Measurements from ENCODE around the gene UBR4.

UBR4 gene

DNA sequence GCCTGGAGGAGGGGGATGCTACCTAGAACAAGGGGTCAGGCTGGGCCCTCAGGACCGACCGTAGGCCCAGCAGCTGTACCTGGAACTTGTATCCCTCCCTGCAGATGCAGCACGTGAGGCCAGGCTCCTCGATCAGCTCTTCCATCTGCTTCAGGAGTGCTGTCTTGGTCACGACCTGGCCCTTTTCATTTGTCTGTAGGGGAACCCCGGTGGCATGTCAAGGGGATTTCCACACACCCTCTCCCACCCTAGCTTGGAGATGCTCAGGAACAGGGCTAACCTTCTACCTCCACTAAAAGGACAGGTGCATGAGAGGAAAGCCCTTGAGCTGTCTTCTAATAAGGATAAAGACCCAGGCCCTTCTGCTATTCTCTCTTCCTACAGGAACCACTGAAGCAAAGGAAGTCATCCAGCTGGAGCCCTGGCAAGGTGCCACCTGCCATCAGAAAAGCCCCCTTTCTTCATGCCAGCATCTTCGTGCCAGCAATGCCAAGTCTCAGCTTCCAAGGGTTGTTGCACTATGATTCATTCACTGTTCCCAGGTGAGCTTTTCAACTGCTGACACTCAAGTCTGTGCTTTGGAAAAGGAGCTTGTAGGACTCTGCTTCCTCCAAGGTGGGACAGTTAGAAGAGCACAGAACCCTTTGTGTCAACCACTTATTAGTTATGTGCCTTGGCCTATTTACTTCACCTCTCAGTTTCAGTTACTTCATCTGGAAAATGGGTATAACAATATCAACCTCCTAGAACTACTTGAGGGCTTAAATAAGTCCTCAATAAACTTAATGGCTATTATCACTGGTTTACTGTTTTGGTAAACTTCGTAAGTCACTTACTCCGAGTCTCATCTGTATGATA lies 122.1 kb downstream of the UBR4 start:
- DNase-seq (ENCODE audit: low spot score), result no peak
- ChIA-PET CTCF (interaction anchor here (0.7 to 0.8 kb wide), 2 partner anchors 44 to 114 kb away, joined by 3 to 6 read pairs; no protein-coding TSS in a partner anchor), POLR2A (ENCODE audit: low non-redundant PET) (no interaction called here)
- TF ChIP-seq, protein P1, sequence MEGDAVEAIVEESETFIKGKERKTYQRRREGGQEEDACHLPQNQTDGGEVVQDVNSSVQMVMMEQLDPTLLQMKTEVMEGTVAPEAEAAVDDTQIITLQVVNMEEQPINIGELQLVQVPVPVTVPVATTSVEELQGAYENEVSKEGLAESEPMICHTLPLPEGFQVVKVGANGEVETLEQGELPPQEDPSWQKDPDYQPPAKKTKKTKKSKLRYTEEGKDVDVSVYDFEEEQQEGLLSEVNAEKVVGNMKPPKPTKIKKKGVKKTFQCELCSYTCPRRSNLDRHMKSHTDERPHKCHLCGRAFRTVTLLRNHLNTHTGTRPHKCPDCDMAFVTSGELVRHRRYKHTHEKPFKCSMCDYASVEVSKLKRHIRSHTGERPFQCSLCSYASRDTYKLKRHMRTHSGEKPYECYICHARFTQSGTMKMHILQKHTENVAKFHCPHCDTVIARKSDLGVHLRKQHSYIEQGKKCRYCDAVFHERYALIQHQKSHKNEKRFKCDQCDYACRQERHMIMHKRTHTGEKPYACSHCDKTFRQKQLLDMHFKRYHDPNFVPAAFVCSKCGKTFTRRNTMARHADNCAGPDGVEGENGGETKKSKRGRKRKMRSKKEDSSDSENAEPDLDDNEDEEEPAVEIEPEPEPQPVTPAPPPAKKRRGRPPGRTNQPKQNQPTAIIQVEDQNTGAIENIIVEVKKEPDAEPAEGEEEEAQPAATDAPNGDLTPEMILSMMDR (conservative IDR thresholded peaks at IDR 0.05; ENCODE audit: low read depth), result no peak
- peak overlapping the region; percentile 37 for H3K27ac ChIP-seq

DNA sequence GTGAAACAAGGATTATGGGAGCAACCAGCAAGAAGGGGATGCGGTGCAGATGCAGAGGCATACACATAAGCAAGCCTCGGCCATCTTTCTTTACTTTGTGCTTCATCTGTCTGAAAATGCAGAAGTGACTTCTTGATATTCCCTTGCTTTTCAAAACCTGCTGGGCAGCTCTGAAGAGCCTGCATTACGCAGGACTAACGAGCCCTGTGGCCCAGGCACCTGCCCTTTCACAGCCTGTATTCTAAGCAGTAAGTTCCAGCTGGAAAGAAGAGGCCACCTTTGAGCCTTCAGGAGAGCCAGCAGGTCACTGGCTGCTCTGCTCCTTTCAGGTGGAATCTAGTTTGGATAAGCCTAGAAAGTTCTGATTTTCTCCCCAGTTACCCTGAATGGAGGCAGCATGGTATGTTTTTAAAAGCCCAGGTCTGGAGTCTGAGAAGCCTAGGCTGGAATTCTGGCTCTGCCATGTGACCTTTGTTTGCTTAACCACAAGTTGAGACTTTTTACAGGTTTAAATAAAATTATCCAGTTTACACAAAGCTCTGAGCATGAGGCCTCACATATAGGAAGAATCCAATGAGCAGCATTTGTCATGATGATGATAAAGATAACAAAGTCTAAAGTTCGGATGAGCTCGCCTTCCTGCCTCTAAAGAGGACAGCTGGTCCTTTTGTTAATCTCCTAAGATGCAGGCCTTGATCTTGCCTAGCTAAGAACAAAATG lies 122.9 kb downstream of the UBR4 start:
- H3K27ac ChIP-seq, result peak overlapping the region; percentile 61
- TF ChIP-seq, protein P1 (conservative IDR thresholded peaks at IDR 0.05; ENCODE audit: low read depth), result no peak
- no peak for DNase-seq (ENCODE audit: low spot score)
- POLR2A ChIA-PET (ENCODE audit: low non-redundant PET), result no interaction called here
- CTCF ChIA-PET, result interaction anchor here (0.8 kb wide), 1 partner anchor 44 kb away, joined by 6 read pairs; no protein-coding TSS in a partner anchor

DNA sequence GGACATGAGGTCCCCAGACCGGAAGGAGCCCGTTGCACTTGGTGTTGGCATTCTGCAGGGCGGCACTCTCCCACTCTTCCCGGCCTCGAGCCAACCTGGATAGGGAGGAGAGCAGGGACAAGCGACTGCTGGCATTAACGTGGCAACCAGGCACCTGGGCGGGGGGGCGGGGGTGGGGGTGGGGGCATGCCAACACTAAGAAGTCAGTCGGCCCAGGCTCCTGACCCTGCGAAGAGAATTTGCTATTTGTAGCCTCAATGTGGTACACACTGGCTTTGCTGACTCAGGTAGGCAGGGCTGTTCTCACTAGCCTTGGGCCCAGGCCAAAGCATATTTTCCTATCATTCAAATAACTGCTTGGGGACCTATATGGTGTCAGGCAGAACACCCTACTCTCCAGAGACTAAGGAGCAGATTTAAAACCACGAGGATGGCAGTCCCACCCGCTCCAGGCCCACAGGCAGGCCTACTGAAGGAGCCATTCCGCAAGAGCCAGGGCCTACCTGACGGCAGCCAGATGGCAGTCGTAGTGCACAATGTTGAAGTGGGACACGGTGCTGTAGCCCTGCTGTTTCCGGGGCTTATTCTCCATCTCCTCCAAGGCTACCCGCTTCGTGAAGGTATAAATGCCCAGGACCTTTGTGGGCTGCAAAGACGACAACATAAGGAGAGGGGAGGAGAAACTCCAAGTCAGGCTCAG lies 123.7 kb downstream of the UBR4 start:
- no peak for DNase-seq (ENCODE audit: low spot score)
- CTCF ChIA-PET, result interaction anchor here (1.0 kb wide), 1 partner anchor 10 kb away, joined by 3 read pairs; no protein-coding TSS in a partner anchor
- H3K27ac ChIP-seq, result peak overlapping the region; percentile 61
- POLR2A ChIA-PET (ENCODE audit: low non-redundant PET), result no interaction called here
- TF ChIP-seq, protein P1 (conservative IDR thresholded peaks at IDR 0.05; ENCODE audit: low read depth), result no peak

DNA sequence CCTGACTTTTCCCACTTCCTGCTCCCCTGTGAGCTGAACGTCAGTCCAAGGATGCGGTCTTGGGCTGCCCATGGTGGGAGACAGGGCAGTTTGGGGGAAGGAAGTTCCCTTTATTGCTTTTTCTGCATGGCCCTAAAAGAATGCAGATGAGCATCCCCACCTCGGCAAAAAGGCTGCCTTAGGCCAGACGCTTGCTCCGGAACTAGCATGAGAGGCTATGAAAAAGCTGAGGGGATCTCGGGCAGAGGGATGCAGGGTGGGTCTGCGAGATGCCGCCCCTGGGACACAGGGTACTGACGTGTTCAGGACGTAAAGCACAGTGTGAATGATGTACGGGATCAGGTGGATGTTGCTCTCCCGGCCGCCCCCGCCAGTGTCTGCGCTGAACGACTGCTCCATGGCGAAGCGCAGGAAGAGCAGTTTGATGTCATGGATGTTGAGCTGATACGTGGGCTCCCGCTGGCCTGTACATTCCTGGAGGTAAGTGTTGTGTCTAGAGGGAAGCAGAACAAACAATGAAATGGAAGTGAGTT lies 125.8 kb downstream of the UBR4 start:
- H3K27ac ChIP-seq, result peak overlapping the region; percentile 73
- ChIA-PET POLR2A (ENCODE audit: low non-redundant PET) (interaction anchor here (0.7 kb wide), 1 partner anchor 11 kb away, joined by 3 read pairs; no protein-coding TSS in a partner anchor), CTCF (interaction anchor here (0.7 to 1.0 kb wide), 2 partner anchors 12 to 28 kb away, joined by 3 to 4 read pairs; no protein-coding TSS in a partner anchor)
- no peak for DNase-seq (ENCODE audit: low spot score)
- TF ChIP-seq, protein P1 (conservative IDR thresholded peaks at IDR 0.05; ENCODE audit: low read depth), result no peak

DNA sequence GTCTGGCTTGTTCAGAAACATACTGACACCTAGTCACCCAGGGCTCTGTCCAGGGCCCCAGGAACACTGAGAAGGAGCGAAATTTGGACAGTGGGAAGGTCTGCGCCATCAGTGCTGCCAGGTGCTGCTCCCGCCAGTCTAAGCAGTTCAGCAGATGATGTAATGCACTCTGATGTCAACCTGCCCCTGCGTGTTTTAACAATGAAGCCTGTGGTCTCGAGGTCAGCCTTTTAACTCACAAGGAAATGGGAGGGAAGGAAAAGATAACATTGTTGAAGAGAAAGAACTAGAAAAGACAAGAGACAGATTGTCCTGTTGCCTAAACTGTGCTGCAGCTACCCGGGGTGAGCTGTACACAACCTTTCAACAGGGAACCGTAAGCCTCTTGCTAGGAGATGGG lies 127.0 kb downstream of the UBR4 start:
- POLR2A ChIA-PET (ENCODE audit: low non-redundant PET), result no interaction called here
- DNase-seq (ENCODE audit: low spot score), result no peak
- TF ChIP-seq, protein P1 (conservative IDR thresholded peaks at IDR 0.05; ENCODE audit: low read depth), result no peak
- CTCF ChIA-PET, result interaction anchor here (0.7 to 0.9 kb wide), 2 partner anchors 159 to 199 kb away, joined by 3 read pairs; no protein-coding TSS in a partner anchor
- H3K27ac ChIP-seq, result peak overlapping the region; percentile 73
